Gastroesophageal sphincter (tissue), 3 donors: ENCODE measurements around the gene CCDC85C.
A peak's percentile ranks its signal among the peaks of the same experiment; 100 is the strongest.

Source experiments
- CTCF ChIP-seq, 4 experiments: fragments of 200-600 bp in 2 of 4; fragments of 450-650 bp in 2 of 4; sonication (generic) in 1 of 4; IDR thresholded peaks; one replicate each; pipeline ENCODE4 v1.5.1; 2017 to 2019; ENCODE audit warnings: antibody characterized with exemption in 4 of 4, mild to moderate bottlenecking in 2 of 4, moderate library complexity in 2 of 4
- EP300 ChIP-seq: sonication (generic); formaldehyde crosslinking; IDR thresholded peaks from one replicate; pipeline ENCODE4 v1.6.1; 2017; ENCODE audit warnings: antibody characterized with exemption, mild to moderate bottlenecking

GRCh38 chr14:99479906-99480869 is 123.8 kb downstream of the CCDC85C start, which contains the start of gene SETD3:
- TF ChIP-seq CTCF (IDR thresholded peaks at IDR 0.05) (peak in 3 of 4 experiments; percentile 9 to 41 (median 25)), EP300 (no peak)
